Stimulated activated CD4-positive, alpha-beta T cell treated with anti-CD3 and anti-CD28 coated beads, Interleukin-4, amount 100 ng/mL, for 48 hours (primary cell): ENCODE measurements around the gene BAZ1B.
"Not testable (repeated sequence)": the region's sequence is repeated elsewhere in the genome, so short reads cannot be mapped to it uniquely, and the experiment has no call there.

Experiments used
- DNase-seq, 2 donors: peaks; one replicate each; pipeline ENCODE4 v3.0.0-alpha.2; 2020; ENCODE audit warnings: low read depth in 2 of 2

The BAZ1B gene

GRCh38 chr7:73503229-73503628, 18.9 kb downstream of the BAZ1B start:
- DNase-seq, result no peak

GRCh38 chr7:73496626-73497025, 25.5 kb downstream of the BAZ1B start:
- DNase-seq, result no peak

- not testable (repeated sequence) for DNase-seq
These were observed 26.6 kb downstream of the BAZ1B start for GRCh38 chr7:73495507-73495906.

- no peak for DNase-seq
These were observed 32.1 kb downstream of the BAZ1B start for GRCh38 chr7:73489976-73490375.

GRCh38 chr7:73487486-73487885, 34.6 kb downstream of the BAZ1B start:
- no peak for DNase-seq

GRCh38 chr7:73483171-73483570, 38.9 kb downstream of the BAZ1B start:
- DNase-seq, result no peak

- DNase-seq, result no peak
These were observed 39.3 kb downstream of the BAZ1B start for GRCh38 chr7:73482746-73483145.

- not testable (repeated sequence) for DNase-seq
These were observed 40.6 kb downstream of the BAZ1B start for GRCh38 chr7:73481521-73481920.

GRCh38 chr7:73478549-73478948, 43.5 kb downstream of the BAZ1B start:
- no peak for DNase-seq

- no peak for DNase-seq
These were observed 44.7 kb downstream of the BAZ1B start for GRCh38 chr7:73477376-73477775.

- DNase-seq, result no peak
These were observed 51.9 kb downstream of the BAZ1B start for GRCh38 chr7:73470208-73470607.

- not testable (repeated sequence) for DNase-seq
These were observed 55.0 kb downstream of the BAZ1B start for GRCh38 chr7:73467046-73467445.

GRCh38 chr7:73466112-73466511, 56.0 kb downstream of the BAZ1B start:
- no peak for DNase-seq

GRCh38 chr7:73463966-73464365, 58.1 kb downstream of the BAZ1B start:
- DNase-seq, result no peak

- no peak for DNase-seq
These were observed 58.8 kb downstream of the BAZ1B start for GRCh38 chr7:73463260-73463659.

GRCh38 chr7:73461782-73462285, 60.3 kb downstream of the BAZ1B start:
- no peak for DNase-seq

GRCh38 chr7:73454424-73454823, 67.7 kb downstream of the BAZ1B start:
- DNase-seq, result no peak

- DNase-seq, result no peak
These were observed 69.0 kb downstream of the BAZ1B start for GRCh38 chr7:73452999-73453635.

GRCh38 chr7:73451780-73452398, 70.2 kb downstream of the BAZ1B start:
- no peak for DNase-seq

- no peak for DNase-seq
These were observed 72.7 kb downstream of the BAZ1B start for GRCh38 chr7:73449422-73449821.

- DNase-seq, result no peak
These were observed 73.5 kb downstream of the BAZ1B start for GRCh38 chr7:73448609-73449008.

GRCh38 chr7:73447121-73447733, 74.9 kb downstream of the BAZ1B start:
- no peak for DNase-seq

GRCh38 chr7:73446682-73447081, 75.4 kb downstream of the BAZ1B start:
- DNase-seq, result no peak
